H1 (cell line): ENCODE results near the gene FOXF2. TPM values are rescaled to one million over a fixed set of nuclear protein-coding genes. Genes with fewer than 3 reads are reported as not detected.

ENCODE experiments used
- MAFK ChIP-seq: IDR thresholded peaks from 2 replicates; pipeline ENCODE4 v1.6.1; 2012; ENCODE audit warnings: low read depth, mild to moderate bottlenecking, improper control_type of control experiment, low read length
- ZNF274 ChIP-seq: IDR thresholded peaks from 2 replicates; pipeline ENCODE4 v1.7.0; 2012; ENCODE audit warnings: low read length, borderline replicate concordance; ENCODE audit errors: extremely low read depth
- polyA plus RNA-seq, 7 experiments: library from polyadenylated mRNA; depleted of rRNA in 3 of 7; stranded (reverse) in 5 of 7; unstranded in 2 of 7; fragments of >200 nt in 5 of 7; fragments of 200-250 nt in 2 of 7; gene quantifications; 1 replicate in 5 of 7; 2 replicates in 1 of 7; 4 replicates in 1 of 7; pipeline versions ENCODE4 v1.2.1 to v1.2.3, GENCODE V29; 2011 to 2013; ENCODE audit warnings: missing spikeins in 2 of 7, mixed read lengths in 2 of 7
- total RNA-seq: library from RNA; stranded (reverse); fragmentation: NEBNext Ultra II Directional; extraction: Animal tissue kit (Norgen Biotek cat#: 25700); gene quantifications from 2 replicates; pipeline ENCODE4 v1.2.1, GENCODE V29; 2021

The FOXF2 gene
- total and polyA plus RNA-seq, 2 of the 8 experiments (the other 6 are each of a cell fraction or from before 2014, with no cell fraction given), result 0.05 TPM; not detected in 1

DNA sequence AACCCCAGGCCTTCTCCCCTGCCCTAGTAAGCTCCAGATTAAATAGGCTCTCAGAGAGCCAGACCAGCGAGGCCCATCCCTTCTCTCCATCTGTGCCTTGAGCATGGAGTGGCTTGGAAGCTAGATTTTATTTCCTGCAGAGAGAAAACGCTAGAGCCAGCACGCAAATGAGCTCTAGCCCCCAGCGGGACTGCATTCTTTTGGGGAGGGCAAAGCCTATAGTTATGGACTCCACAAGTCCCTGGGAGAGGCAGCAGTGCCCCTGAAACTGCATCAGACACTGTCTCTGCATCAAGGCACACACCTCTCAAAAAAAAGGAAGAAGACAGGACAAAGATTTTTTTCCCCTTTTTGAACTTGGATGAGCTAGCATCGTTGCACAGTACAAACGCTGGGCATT is 15.8 kb downstream of the FOXF2 start (continued):
- TF ChIP-seq ZNF274 (no peak), MAFK (no peak)
